ENCODE data around the gene CDSN.

CDSN gene

DNA sequence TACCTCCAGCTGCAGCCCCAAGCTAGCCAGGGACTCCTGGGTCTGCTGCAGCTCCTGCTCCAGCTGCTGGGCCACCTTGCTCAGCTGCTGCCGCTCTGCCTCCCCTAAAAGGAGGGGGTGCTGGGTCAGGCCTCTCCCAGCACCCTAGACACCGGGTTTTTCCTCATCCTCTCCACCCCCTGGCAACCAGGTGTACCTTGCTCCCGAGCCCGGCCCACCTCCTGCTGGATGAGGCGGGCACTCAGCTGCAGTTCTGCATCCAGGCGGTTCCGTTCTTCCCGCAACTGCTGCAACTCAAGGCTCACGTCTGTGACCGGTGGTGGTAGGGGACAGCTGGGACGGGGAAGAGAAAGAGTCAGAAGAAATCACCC, 24.7 kb upstream of the CDSN start:
- DNase-seq (ENCODE audit: low read depth in 2 of 3, low spot score in 1 of 3): no peak

DNA sequence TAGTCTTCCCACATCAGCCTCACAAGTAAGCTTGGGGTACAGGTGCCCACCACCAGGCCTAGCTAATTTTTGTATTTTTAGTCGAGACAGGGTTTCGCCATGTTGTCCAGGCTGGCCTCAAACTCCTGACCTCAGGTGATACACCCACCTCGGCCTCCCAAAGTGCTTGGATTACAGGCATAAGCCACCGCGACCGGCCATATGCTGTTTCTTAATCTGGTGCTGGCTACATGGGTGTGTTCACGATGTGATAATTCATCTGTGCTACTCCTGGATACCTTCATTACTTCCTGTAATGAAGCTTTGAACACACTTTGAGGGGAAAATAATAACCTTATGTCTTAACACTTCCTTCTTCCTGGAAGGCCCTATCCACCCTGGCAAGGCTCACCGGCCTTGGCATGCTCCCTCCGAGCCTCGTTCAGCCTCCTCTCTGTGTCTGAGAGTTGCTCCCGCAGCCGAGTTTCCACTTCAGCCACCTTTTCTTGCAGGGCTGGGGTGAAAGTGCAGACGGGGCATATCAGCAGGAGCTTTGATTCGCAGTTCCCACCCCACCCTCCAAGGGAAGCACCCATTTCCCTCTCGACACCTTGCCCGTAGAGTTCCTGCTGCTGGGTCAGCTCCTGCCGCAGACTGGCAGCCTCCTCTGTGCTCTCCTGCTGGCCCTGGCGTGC, 24.2 kb upstream of the CDSN start:
- no peak for DNase-seq (ENCODE audit: low read depth in 2 of 3, low spot score in 1 of 3)

DNA sequence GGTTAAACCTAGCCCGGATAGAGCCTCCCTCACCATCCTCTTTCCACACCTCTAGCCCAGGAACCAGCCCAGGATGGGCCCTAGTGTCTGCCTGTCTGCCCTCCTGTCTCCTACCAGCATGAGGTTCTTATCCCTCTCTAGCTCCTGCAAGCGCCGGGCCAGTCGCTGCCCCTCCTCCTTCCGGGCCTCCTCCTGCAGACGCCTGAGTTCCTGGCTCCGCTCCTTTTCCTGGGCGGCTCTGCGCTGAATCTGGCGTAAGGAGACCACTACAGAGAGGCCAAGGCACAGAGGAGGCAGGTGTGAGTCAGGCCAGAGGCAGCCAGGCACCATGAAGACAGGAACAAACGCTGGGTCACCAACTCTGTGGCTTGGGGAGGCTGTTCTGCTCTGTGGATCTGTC, 22.9 kb upstream of the CDSN start:
- DNase-seq (ENCODE audit: low read depth in 2 of 3, low spot score in 1 of 3): no peak

DNA sequence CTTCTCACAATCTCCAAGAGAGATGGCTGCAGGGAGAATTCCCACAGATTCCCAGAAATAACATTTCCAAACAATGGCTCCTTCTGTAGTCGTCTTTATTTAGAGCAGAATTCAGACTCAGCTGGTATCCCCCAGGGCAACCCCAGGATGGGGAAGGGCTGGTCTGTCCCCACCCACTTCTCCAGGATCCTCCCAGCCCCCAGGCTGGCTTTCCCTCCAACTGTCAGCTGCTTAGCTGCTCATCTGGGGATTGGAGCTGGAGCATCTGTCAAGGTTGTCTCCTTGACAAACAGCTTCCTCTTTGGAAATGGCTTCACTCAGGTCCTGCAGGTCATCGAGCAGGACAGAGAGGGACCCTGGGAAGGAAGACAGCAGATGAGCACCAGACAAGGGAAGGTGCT, 22.1 kb upstream of the CDSN start:
- DNase-seq (ENCODE audit: low read depth in 2 of 3, low spot score in 1 of 3): no peak

DNA sequence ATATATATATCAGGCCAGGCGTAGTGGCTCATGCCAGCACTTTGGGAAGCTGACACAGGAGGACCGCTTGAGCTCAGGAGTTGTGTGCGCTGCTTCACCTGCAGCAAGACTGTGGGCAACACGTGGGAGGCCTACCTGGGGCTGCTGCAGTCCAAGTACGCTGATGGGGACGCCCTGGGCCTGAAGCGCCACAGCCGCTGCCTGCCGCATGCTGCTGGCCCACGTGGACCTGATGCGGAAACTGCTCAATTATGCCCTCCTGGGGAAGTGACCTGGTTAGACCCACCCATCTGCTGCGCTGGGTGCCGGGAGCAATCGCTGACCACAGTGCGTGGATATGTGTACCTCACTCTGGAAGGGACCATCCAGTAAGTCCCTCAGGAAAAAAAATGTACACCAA, 20.4 kb upstream of the CDSN start:
- no peak for DNase-seq (ENCODE audit: low read depth in 2 of 3, low spot score in 1 of 3)

DNA sequence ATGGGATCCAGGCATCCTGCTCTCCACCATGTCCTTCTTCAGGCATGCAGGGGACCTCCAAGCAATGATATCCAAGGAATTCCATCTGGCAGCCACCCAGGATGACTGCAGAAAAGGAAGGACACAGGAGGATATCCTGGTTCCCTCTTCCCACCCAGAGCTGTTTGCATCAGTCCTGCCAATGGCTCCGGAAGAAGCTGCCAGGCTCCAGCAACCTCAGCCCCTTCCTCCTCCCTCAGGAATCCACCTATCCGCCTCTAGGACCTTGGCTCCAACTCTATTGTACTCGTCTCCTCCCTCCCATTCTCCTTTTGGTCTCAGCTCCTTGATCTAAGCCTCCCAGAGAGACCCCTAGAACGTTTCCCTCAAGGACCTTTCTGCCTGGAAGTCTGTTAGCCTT, 19.4 kb upstream of the CDSN start:
- DNase-seq (ENCODE audit: low read depth in 2 of 3, low spot score in 1 of 3): no peak

DNA sequence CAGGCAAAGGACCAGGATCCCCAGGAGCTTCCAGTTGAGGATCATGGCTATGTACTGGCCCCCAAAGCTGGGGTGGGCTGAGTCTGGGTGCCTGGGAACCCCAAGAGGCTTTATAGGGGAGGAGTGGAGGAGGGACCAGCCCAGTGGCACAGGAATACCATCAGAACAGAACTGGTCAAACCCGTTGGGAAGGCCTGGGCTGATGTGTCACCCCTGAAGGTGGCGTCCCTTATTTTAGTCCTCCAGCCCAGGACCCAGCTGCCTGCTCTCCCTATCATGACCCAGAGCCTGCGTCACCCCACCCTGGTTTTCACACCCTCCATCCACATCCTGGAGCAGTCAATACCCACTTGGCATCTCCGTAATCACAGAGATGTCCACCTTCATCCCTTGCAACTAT, 18.7 kb upstream of the CDSN start, which contains the start of gene PSORS1C2:
PSORS1C2 (minus strand) TSS at position 85 of the 400 bp plus-strand sequence; CDS start at position 45, 40 bp downstream.
- DNase-seq (ENCODE audit: low read depth in 2 of 3, low spot score in 1 of 3): no peak

DNA sequence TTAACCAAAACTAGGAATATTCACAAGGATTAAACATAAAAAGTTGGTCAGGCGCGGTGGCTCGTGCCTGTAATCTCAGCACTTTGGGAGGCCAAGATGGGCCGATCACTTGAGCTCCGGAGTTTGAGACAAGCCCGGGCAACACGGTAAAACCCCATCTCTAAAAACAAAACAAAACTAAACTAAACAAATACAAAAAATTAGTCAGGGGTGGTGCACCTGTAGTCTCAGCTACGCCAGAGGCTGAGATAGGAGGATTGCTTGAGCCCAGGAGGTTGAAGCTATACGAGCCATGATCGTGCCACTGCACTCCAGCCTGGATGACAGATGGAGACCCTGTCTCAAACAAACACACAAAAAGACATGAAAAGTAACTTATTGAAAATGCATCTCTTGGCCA, 15.5 kb upstream of the CDSN start:
- DNase-seq (ENCODE audit: low read depth in 2 of 3, low spot score in 1 of 3): no peak

DNA sequence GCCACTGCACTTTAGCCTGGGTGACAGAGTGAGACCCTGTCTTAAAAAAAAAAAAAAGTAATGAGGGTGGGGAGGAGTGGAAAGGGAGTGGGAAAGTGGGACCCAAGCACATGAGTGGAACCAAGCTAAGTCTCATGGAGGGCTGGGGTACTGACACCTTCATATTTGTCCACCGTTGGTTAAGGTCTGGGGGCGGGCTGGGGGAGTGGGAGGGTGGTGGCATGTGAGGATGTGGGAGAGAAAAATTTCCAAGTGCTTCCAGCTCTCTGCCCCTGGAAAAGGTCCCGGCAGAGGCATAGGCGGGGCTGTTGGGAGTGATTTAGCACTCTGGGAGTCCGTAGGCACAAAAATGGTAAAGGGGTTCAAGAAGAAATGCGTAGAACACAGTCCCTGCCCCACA, 12.6 kb upstream of the CDSN start:
- no peak for DNase-seq (ENCODE audit: low read depth in 2 of 3, low spot score in 1 of 3)

DNA sequence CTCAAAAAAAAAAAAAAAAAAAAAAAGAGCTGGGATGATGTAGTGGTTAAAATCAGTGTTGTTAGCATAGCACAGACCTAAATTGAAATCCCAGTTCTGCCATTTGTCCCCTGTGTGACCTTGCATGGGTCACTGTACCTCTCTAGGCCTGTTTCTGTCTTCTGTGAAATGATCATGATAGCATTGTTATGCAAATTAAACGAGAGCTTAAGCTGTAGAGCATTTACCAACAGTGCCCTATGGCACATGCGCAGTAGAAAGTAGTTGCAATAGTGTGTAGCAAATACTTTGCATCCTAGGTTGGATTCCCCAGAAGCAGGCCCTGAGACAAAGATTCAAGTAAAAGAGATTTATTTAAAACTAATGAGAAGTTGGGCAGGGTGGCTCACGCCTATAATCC, 11.3 kb upstream of the CDSN start:
- no peak for DNase-seq (ENCODE audit: low read depth in 2 of 3, low spot score in 1 of 3)

DNA sequence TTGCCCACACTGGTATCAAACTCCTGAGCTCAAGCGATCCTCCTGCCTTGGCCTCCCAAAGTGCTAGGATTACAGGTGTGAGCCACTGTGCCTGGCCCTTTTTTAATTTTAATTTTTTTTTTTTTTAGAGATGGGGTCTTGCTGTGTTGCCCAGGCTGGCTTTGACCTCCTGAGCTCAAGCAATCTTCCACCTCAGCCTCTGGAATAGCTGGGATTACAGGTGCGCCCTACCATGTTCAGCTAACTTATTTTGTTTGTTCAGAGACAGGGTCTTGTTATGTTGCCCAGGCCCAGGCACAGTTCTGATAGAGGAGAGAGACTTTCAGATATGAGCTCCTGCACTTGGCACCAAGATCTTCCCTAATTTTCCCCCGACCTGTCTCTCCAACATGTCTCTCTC, 10.5 kb upstream of the CDSN start:
- no peak for DNase-seq (ENCODE audit: low read depth in 2 of 3, low spot score in 1 of 3)

DNA sequence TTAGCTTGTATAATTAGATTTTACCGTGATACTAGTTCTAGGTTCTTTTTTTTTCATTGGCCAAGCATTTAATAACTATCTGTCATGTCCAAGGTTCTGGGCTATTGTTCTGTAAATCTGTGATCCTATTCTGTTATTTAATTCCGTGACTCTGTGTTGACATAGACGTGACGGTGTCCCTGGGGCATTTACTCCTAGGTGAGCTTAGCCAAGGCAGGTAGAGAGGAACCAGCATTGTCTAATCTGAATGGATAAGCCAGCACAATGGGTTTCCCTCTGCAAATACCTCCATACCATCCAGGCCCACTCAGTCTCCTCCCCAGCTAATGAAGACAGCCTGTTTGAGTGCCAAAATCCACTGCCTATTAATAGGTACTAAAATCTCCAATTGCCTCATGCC, 8.9 kb upstream of the CDSN start:
- no peak for DNase-seq (ENCODE audit: low read depth in 2 of 3, low spot score in 1 of 3)

DNA sequence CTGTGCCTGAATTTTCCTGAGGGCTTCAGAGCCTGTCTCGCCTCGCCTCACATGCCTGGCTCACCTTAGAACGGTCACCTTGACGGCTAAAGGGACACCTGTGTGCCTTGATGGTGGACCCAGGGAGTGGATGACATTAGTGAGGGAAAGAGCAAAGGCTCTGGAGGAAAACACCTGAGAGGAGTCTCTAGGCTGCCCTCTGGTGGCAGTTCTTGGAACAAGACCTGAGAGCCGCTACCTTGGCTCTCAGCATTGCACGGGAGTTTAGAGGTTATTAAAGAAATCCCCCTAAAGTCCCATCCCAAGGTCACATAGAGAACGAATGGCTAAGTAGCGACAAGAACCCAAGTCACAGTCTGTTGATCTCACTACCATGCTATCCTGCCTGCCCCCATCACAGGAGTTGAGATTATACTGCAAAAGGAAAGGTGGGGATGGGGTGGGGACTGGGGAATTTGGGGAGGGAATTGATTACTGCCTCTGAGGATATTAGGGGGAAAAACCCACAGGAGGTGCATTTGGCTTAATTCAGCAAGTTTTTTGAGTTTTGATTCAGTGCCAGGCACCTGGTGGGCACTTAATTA, 7.9 kb upstream of the CDSN start:
- DNase-seq (ENCODE audit: low read depth in 2 of 3, low spot score in 1 of 3): peak; percentile 39 to 83 (median 64)

DNA sequence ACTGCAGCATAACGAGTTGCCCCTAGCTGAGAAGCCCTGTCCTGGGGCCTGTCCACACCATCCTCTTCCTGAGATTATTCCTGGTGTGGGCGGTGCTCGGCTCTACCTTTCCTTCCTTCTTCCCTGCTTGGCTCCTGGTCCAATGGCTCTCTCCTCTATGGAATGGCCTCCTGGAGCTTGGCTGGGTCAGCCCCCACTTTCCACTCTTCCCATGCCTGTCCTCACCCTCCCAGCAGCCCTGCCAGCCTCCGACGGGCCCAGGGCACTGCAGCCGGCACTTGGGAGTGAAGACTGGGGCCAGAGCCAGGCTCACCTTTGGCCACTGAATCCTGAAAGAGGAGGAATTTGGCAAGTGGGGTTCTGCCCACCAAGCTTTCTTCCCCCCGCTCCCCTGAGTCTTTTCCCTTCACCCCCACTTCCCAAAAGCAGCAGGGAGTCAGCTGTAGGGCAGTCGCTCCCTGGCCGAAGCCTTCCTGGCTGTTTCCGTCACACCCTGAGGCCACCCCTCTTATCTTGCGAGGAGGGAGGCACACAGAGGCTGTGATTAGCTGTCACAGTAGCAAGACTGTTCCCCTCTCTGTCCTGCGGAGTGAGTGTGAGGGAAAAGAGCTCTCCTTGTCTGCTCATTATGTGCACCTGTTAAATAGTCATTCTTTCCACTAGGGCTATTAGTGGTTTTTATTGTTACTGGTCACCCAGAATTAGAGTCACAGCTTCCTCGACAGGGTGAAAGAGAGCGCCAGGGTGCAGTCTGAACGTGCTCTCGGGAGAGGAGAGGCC, 6.3 kb upstream of the CDSN start:
- DNase-seq (ENCODE audit: low read depth in 2 of 3, low spot score in 1 of 3): no peak

DNA sequence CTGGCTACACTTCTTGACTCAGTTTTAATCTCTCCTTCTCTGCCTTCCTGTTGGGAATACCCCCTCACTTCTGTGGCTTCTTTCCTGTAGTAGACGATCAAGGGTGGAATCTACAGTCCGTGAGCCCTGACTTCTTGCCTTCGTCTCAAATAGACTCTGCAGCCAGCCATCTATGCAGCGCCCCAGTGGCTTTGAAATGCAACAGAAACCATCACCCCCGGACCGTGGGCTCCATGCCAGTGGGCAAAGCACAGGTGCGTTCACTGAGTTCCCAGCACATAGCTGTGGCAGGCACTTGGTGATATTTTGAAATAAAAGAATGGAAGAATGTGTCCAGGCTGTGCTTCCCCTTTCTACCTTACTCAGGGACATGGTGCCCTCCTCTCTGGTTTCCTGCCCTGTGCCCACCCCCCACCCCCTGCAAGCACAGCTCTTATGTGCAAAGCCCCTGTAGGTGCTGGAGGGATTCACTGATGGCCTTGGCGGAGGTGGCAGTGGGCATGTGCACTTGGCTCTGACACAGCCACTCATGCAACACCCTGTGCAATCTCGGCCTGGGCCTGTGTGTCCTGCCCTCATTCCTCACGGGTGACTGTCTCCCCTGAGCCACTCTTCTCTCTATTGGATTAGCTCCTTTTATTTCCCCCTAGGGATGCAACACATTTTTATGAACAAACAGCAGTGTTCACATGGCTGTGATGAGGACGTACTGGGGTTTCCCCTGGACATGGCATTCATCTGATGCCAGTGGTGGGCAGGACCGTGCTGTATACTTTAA, 5.5 kb upstream of the CDSN start:
- no peak for DNase-seq (ENCODE audit: low read depth in 2 of 3, low spot score in 1 of 3)

DNA sequence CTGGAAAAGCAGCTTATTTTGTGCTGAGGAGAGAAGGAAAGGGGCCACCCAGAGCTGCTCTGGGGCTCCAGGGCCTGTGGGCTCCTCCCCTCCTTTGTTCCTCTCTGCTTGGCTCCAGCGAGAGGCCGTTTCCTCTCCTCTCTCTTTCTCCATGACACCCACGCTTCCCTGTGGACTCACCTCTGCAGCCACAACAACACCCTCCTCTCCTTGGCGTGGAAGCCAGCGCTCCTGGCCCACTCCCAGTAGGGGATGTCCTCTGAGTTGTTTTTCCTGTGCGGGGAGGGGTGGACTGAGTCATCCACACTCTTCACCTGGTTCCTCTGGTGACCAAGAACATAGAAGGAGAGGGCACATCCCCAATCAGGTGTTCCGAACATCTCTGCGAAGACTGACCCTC, 4.9 kb upstream of the CDSN start:
- DNase-seq (ENCODE audit: low read depth in 2 of 3, low spot score in 1 of 3): no peak

DNA sequence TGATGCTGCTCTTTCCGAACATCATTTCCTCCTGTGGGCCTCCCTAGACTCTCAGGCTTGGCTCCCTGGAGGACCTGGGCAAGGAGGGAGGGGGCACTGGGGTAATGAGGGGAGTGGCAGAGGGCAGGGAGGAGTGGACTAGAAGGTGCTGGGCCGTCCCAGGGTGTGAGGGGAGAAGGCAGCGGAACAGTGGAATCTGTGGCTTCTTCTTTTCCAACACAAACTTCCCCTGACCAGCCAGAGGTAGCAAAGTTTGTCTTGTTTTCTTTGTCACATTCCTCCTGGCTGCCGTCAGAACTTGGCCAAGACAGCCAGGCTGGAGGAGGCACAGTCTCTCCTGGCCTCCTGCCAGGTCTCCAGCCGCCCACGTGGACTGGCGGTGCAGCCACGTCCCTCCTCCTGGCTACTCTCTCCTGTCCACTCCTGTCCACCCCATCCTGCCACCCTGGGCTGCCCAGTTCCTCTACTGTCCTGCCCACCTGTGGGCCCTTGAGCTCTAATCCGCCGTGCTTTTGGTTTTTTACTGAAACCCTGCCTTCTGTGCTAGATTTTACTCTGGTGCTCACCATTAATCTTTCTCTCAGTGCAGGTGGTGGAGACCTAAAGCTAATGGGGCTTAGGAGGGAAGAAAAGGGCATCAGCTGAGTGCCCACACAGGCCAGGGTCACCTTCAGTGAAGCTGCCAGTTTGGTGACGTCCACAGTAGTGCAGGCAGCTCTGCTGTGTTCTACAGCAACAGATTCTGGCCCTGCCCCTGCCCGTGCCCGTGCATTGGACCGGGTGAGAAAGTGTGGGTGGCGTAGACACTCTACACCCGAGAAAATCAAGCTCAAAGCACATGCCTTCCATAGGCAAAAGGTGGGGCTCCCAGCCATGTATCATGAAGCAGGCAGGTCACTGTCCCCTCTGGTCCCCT, 2.8 kb upstream of the CDSN start:
- no peak for DNase-seq (ENCODE audit: low read depth in 2 of 3, low spot score in 1 of 3)

DNA sequence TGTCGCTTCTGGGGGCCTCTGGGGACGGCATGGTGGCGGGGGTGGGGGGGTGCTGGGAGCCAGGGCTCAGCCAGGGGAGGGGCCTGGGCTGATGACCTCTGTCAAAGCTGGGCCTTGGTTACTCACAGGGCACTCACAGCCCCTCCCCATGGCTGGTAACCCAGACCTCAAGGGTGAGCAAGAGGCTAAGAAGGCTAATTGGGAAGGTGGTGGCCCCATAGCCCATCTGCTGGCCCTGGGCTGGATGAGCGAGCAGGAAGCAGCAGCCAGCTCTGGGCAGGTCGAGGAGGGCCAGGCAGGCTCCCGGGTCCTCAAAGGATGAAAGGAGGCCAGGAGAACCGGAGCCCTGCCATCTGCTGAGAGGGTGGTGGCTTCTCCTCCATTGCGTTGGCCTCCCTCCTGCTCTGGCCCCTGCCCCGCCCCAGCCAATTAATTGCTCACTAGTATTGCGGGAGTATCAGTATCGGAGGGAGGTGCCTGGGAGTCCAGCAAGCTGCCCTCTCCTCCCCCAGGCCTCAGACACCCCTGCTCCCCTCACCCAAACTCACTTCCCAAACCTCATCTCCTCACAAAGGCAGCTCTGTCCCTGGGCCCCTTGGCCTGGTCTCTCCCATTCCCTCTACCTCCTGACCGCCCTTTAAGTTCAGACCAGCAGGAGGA, 1.0 kb upstream of the CDSN start:
- DNase-seq (ENCODE audit: low read depth in 2 of 3, low spot score in 1 of 3): no peak

DNA sequence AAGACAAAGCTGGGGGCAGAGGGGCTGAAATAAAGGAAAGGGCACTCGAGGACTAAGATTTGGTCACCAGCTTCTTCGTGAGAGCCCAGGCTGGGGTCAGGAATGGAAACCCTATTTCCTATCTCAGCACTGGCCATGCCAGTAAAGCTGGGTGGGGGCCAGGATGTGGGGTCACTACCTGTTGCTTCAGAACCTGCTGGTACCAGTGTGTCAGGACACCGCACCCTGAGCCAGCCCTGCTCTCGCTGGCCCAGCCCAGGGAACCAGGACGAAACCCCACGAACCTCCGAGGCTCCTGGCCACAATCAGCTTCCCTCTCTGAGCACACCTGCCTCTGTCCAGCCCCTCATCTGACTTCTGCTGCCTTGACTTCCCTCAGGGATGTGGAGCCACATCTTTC, 2.1 kb downstream of the CDSN start:
- DNase-seq (ENCODE audit: low read depth in 2 of 3, low spot score in 1 of 3): no peak

DNA sequence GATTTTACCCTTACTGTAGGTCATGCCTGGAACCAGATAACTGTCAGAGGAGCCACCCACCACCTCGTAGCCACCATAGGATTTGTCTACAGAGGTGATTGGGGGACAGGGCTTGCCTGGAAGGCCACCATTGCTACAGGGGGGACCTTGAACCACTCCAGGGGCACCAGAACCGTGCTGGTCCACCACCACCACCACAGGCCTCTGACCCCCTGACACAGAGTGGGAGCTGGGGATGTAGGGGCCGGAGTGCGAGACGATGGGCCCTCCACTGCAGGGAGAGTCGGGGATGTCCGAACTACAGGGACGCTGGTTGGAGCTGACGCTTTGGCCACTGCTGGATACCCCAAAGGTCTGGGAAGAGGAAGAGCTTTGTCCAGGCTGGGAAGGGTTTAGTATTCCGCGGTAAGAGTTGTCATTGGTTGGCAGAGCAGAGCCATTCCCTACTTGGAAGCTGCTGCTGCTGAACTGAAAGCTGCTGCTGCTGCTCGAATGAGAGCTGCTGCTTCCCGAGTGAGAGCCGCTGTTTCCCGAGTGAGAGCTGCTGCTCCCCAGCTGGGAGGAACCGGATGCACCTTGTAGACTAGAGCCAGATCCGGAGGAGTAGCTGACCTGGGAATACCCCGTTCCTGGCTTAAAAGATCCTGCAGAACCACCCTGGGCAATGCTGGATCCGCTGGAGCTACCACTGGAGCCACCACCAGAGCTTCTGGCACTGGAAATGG, 3.4 kb downstream of the CDSN start:
- no peak for DNase-seq (ENCODE audit: low read depth in 2 of 3, low spot score in 1 of 3)
